ENCODE results near the gene MUC12. TPM values are rescaled to one million over a fixed set of nuclear protein-coding genes. Genes with fewer than 3 reads are reported as not detected.

MUC12 gene
- total RNA-seq, 1 experiment from 2014 or later = 6.8 TPM

- CTCF ChIA-PET = no interaction called here
- in situ Hi-C loops (cut with HindIII; ENCODE audit: low pct_unique_long_range_greater_than_20kb, low sequenced_read_pairs) = no loop called here
Measured at GRCh38 chr7:100951172-100951571, 18.2 kb upstream of the MUC12 start.

DNA sequence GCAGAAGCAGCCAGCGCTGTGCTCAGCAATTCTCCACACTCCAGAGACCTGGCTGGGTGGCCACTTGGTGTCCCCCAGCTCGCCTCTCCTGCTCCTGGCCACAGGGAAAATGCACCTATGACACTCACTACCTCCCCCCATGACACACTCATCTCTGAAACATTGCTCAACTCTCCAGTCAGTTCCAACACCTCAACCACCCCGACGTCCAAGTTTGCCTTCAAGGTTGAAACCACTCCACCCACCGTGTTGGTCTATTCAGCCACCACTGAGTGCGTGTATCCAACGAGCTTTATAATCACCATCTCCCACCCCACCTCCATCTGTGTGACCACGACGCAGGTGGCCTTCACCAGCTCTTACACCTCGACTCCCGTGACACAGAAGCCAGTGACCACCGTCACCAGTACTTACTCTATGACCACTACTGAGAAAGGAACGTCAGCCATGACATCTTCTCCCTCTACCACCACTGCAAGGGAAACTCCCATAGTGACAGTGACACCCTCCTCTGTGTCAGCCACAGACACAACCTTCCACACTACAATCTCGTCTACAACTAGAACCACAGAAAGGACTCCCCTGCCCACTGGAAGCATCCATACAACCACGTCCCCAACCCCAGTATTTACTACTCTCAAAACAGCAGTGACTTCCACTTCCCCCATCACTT, 17.3 kb upstream of the MUC12 start:
- CTCF ChIA-PET = no interaction called here
- no peak for DNase-seq (ENCODE audit: low read depth, low spot score)
- Histone ChIP-seq H3K27ac (ENCODE audit: low read length) (no peak overlapping the region), H3K27me3 (ENCODE audit: control insufficient read depth, insufficient read depth, low read length) (no peaks in the 10 kb centered on the region), H3K4me1 (ENCODE audit: control insufficient read depth, insufficient read depth, low read length) (no peaks in the 10 kb centered on the region), H3K36me3 (ENCODE audit: control insufficient read depth, insufficient read depth, low read length) (no peaks in the 10 kb centered on the region), H3K9me3 (ENCODE audit: control insufficient read depth, insufficient read depth, low read depth, low read length) (no peaks in the 10 kb centered on the region), H3K4me3 (ENCODE audit: low read depth in 2 of 2, low read length in 2 of 2) (no peak overlapping the region)
- POLR2A ChIA-PET = no interaction called here
- no peak for ATAC-seq
- intact Hi-C loops (cut with micrococcal nuclease; ENCODE audit: unreplicated experiment) (no loop called here), in situ Hi-C loops (cut with HindIII; ENCODE audit: low pct_unique_long_range_greater_than_20kb, low sequenced_read_pairs) (no loop called here)
- TF ChIP-seq CTCF (IDR thresholded peaks at IDR 0.05) (no peak), POLR2AphosphoS5 (IDR thresholded peaks at IDR 0.05; ENCODE audit: low read depth, low read length) (no peak), SIN3A (IDR thresholded peaks at IDR 0.05; ENCODE audit: borderline replicate concordance, insufficient read depth, low read depth, low read length) (no peak), REST (IDR thresholded peaks at IDR 0.05; ENCODE audit: insufficient read depth in 1 of 2, low read depth in 2 of 2, low read length in 1 of 2) (no peak), TCF7L2 (IDR thresholded peaks at IDR 0.05; ENCODE audit: low read depth, low read length) (no peak)
- BruUV-seq (replicated peaks) = no TSS peak

More at GRCh38 chr7:100951172-100951571, 18.2 kb upstream of the MUC12 start:
- H3K27me3 ChIP-seq (ENCODE audit: control insufficient read depth, insufficient read depth, low read length) = no peaks in the 10 kb centered on the region
- TF ChIP-seq TCF7L2 (IDR thresholded peaks at IDR 0.05; ENCODE audit: low read depth, low read length) (no peak), SIN3A (IDR thresholded peaks at IDR 0.05; ENCODE audit: borderline replicate concordance, insufficient read depth, low read depth, low read length) (no peak), POLR2AphosphoS5 (IDR thresholded peaks at IDR 0.05; ENCODE audit: low read depth, low read length) (no peak), CTCF (IDR thresholded peaks at IDR 0.05) (no peak), REST (IDR thresholded peaks at IDR 0.05; ENCODE audit: insufficient read depth in 1 of 2, low read depth in 2 of 2, low read length in 1 of 2) (no peak)
- no peak for DNase-seq (ENCODE audit: low read depth, low spot score)
- H3K27ac ChIP-seq (ENCODE audit: low read length) = no peak overlapping the region
- no peak overlapping the region for H3K4me3 ChIP-seq (ENCODE audit: low read depth in 2 of 2, low read length in 2 of 2)
- intact Hi-C loops (cut with micrococcal nuclease; ENCODE audit: unreplicated experiment) = no loop called here
- POLR2A ChIA-PET = no interaction called here
- ATAC-seq = no peak
- H3K4me1 ChIP-seq (ENCODE audit: control insufficient read depth, insufficient read depth, low read length) = no peaks in the 10 kb centered on the region
- no peaks in the 10 kb centered on the region for H3K36me3 ChIP-seq (ENCODE audit: control insufficient read depth, insufficient read depth, low read length)
- no TSS peak for BruUV-seq (replicated peaks)
- H3K9me3 ChIP-seq (ENCODE audit: control insufficient read depth, insufficient read depth, low read depth, low read length) = no peaks in the 10 kb centered on the region
